Measurements from ENCODE around the gene KHDC4.

DNA sequence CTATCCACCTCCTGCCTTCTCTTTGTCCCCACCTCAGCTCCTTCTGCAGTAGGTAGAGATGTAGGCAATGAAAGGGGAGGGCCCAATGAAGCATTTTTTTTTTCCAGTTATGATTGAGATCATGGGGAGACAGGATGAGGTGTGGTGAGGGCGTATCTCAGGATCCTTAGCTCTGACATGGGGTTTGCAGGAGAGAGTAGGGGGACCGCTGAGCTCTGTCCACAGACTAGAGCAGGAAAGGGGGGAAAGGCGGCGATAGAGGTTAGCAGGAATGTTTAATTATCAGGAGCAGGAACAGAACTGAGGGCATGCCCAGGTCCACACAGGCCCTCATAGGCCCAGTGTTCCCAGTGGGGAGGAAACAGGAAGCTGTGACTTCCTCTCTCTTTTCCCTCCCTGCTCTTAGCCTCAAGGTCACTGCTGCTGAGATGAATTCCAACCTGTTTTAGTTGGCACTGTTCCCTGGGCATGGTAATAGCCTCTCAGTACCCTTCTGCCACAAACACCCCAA, 6.3 kb upstream of the KHDC4 start:
- TF ChIP-seq CTCF (IDR thresholded peaks at IDR 0.05): no peak
- TF ChIP-seq EZH2phosphoT487 (IDR thresholded peaks at IDR 0.05): no peak
- no peak for TF ChIP-seq EZH2 (IDR thresholded peaks at IDR 0.05)
